Caki2 (cell line): ENCODE results near the gene SRSF4. TPM values are rescaled to one million over a fixed set of nuclear protein-coding genes. Genes with fewer than 3 reads are reported as not detected.
A peak's percentile ranks its signal among the peaks of the same experiment; 100 is the strongest.
"Not testable (repeated sequence)": the region's sequence is repeated elsewhere in the genome, so short reads cannot be mapped to it uniquely, and the experiment has no call there.

Experiments
- DNase-seq: peaks from one replicate; pipeline ENCODE4 v3.0.0-alpha.2; 2015; ENCODE audit warnings: low read depth
- in situ Hi-C: cut with HindIII; loops from 2 replicates; pipeline ENCODE4 v1.10.0; 2016; ENCODE audit warnings: low sequenced_read_pairs, low pct_unique_long_range_greater_than_20kb, mixed read lengths
- total RNA-seq: library from RNA; depleted of rRNA; stranded (reverse); fragments of >200 nt; shearing (Covaris generic); gene quantifications from 2 replicates; pipeline ENCODE4 v1.2.3, GENCODE V29; 2014; ENCODE audit warnings: low replicate concordance; rRNA removed

The SRSF4 gene
- 29.5 and 30.9 TPM in 2 replicates for total RNA-seq

DNA sequence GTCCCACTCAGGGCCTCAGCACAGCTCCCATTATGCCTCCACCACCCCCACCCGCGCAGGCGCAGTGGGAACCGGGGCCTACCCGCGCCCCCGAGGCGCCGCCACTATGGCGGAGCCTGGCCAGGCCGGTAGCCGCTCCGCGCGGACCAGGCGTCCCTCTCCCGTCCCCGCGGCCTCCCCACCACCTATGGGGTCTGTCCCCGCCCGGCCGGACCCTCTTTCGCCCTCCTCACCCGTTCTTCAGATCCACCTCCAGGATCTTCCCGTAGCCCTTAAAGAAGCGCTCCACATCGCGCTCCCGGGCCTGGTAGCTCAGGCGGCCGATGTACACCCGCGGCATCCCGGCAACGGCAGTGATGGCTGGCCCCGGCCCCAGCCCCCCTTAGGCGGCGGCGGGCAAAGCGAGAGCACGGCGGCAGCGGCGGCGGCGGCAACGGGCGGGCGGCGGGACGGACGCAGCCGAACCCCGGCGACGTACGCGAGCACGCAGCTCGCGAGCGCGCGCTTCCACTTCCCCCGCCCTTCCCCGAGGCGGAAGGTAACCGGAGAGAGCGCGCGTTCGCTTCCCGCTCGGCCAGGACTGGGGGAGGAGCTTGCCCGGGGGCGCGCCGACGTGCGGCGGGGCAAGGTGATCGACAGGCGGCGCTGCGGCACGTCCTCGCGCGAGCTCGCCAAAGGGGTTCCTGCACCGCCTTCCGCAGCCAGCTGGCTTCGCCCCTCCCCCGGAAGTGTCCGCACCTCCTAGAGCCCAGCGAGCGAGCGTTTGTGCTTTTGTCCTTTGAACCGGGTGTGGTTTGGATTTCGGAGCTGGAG lies at the start of gene SRSF4:
Gene SRSF4, minus strand, starts transcription at position 488 of the 813 bp plus-strand sequence. Its CDS starts 148 bp downstream, at position 340.
- peak; percentile 99 for DNase-seq
- in situ Hi-C loops = no loop called here

DNA sequence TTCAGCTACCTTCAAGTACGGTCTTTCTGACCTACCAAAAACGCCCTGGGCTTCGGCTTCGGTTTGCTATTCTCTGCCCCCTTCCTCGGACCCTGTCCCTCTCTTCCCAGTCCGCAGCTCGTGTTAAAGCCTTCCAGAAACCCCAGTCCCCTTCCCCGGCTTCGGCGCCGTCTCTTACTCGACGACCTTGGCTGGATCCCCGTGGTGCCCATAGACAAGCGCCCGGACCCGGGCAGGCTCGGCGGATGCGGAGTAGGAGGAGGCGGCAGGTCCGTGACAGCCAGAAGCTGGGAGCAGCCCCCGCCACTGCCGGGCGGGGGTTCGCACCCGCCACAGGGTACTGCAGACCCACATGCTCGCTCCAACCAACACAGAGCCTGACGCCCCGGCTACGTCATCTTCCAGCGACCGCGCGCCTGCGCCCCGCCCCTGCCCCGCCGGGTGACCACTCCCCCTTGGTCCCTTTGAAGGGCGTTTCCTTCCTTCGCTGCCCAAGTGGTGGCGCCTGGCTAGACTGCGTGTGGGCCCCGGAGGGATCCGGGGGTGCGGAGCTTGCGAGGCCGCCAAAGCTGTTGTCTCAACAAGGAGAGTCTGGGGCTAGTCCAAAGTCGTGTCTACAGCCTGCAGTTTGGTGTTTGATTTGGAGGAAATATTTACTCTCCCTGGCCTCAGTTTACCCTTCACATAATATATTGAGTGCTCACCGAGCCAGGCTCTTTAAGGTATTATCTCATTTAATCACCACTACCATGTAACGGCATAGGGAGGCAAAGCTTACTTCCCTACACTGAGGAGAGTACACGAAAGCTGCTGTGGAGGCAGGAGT lies 49.1 kb upstream of the SRSF4 start, which contains the start of gene MECR:
Gene MECR, minus strand, starts transcription at position 382 of the 826 bp plus-strand sequence. Its CDS starts 28 bp downstream, at position 354.
- in situ Hi-C loops = loop anchor here (25.0 kb wide), 1 partner anchor 132 kb away; no protein-coding TSS in a partner anchor
- peak; percentile 83 for DNase-seq

DNA sequence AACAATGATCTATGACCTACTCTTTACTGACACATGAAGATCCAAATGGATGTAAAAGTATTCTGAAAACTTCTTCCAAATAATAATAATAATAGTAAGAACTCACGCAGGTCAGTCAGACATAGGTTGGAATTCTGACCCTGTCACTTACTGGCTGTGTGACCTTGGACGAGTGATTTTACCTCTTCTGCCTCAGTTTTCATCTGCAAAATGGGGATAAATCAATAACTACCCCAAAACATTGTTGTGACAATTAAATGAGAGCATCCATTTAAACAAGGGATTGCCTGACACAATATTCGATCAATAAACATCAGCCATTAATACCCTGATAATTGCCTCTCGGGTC lies 48.5 kb upstream of the SRSF4 start:
- in situ Hi-C loops = loop anchor here (25.0 kb wide), 1 partner anchor 132 kb away; no protein-coding TSS in a partner anchor
- peak; percentile 4 for DNase-seq

DNA sequence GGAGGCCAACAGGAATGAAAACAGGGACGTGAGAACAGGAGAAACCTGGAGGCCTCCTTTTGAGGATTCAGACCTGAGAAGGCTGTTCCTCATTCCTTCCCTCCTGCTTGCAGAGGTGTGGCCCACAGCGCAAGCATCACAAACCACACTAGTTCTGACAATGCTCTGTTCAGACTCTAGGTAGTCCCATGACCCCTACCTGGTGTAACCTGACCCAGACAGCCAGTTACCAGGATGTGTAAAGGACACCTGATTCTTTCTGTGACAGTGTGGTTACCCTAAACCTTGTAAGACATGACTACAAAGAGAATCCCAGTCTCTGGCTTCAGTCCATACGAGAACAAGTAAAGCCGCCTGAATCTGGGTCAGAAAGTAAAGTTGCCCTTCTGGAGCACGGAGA lies 45.8 kb upstream of the SRSF4 start:
- in situ Hi-C loops = loop anchor here (25.0 kb wide), 1 partner anchor 135 kb away; no protein-coding TSS in a partner anchor
- DNase-seq = no peak

DNA sequence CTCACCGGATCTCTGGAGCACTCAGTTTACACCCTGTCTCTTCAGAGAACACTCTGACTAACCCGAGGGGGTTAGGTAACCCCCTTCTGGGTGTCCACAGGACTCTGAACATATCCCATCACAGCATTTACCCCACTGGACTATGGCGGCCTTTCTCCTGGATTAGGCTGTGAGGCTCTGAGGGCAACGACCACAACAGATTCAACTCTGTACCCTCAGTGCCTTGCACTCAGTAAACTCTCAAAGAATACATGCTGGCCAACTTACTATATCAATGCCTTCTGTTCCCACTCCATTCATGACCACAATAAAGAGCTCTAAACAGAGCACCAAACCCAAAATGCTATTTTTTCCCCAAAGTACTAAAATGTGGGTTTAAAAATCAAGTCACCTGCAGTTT lies 43.7 kb upstream of the SRSF4 start:
- DNase-seq = no peak
- in situ Hi-C loops = loop anchor here (25.0 kb wide), 1 partner anchor 137 kb away; no protein-coding TSS in a partner anchor

DNA sequence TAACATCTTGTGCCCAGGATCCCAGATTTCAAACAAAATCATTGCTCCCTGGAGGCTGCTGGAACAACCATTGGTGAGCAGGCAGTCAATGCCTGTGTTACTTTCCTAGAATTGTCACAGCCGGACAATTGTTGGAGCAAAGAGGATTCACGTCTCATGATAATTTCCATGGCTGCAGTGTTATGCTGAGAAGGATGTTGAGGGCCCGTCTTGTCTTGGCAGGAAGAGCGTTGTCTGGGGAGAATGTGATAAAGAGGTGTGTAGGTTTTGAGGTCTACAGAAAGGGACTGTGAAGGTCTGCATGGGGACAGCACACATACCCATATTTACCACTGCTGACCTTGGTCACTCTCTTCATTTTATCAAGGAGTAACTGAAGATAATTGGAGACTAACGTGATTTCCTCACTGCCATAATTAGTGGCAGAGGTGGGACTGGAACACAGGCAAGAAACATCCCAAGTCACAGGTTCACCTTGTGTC lies 42.7 kb upstream of the SRSF4 start:
- in situ Hi-C loops = no loop called here
- no peak for DNase-seq

DNA sequence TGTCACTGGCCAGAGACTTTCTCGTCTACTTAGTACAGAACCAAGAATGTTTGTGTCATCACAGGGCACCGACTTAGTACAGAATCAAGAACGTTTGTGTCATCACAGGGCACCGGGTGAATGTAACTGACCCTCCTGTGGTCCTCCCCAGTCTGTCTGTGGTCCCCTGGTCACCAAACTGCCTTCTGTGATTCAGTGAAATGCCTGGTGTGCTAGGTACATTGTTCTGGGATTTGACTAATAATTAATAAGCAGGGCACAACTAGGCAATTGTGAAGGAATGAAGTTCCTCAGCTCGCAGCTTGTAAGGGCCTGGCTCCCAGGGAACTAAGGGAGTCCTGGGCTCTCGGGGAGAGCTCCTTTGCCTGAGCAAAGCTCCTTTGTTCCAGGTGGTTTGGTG lies 41.8 kb upstream of the SRSF4 start:
- no peak for DNase-seq
- in situ Hi-C loops = no loop called here

DNA sequence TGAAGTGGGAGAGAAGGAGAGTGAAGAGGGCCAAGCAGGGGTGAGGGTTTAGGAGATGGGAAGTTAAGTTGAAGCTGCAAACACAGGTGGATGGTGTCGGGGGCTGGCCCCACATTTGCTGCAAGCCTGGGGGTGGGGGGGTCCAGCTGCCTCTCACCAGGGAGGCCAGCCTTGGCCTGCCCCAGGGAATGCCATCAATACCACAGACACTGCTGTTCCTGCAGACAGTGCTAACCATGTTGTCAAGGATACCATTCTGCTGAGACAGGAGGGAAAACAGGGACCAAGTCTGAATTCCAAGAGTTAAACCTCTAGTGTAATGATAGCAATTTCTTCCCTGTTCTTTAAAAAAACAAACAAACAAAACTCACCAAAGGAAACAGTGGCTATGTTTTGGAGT lies 41.0 kb upstream of the SRSF4 start:
- DNase-seq = no peak
- in situ Hi-C loops = no loop called here

DNA sequence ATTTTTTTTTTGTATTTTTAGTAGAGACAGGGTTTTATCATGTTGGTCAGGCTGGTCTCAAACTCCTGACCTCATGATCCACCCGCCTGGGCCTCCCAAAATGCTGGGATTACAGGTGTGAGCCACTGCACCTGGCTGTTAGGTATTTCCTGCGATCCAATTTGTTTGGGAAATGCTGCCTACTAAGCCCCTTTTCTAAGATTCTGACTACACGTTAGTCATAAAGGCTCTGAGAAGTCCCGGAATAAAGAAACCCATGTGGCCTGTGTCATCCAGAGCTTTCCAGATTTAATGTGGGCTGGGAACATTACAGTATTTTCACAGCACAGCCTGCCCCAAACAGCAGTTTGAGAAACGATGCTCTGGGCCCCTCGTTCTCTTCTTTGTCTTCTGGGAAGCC lies 40.6 kb upstream of the SRSF4 start:
- in situ Hi-C loops, DNase-seq: not testable (repeated sequence)

DNA sequence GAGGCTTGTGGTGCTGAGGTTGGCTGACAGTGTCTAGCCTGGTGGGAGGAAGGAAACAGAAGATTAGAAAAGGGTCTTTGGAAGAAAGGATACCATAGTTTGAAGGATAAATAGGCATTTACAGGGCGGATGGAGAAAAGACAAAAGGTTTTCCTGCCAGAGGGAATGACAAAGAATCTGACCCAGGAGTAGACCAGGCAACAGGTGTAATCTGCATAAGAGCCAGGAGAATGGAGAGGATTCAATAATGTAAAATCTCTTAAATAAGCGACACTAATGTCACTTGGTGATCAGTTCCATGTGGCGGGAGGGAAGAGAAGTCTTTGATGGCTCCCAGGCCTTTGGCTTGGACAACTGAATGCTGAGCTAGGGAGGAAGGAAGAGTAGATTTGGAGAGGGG lies 39.6 kb upstream of the SRSF4 start:
- in situ Hi-C loops = no loop called here
- DNase-seq = no peak

DNA sequence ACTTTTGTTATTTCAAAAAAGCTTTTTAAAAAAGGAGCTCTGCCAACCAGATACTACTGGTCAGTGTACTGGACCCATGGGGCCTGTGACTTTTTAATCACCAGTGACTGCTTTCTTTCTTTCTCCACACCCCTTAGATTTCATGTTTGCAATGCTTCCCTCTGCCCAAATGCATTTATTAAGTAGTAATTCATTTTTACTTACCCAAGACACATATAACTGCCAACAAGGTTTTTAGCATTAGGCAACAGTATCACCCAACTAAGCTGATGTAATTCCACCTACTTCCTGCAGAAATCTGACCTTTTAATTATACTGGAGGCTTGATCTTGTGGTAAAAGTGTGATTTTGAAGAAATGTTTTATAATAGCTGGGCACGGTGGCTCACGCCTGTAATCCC lies 36.5 kb upstream of the SRSF4 start:
- in situ Hi-C loops = no loop called here
- DNase-seq = no peak

DNA sequence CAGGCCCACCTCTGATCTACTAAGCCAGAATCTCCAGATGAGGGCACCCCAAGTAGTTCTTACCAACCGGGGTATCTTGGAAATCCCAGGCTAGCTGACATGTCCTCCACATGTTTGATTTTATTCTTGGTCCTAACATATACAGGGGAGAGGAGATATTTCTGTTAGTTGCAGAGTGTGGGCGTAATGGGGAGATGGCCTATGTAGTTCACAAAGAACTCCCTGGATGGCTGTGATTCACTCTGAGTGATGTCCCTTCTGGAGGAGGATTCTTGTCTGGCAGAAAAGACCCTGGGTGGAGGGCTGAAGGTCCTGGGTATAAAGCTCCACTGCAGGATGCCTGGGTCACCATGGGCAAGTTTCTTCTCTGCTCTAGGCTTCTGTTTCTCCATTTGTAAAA lies 35.9 kb upstream of the SRSF4 start:
- in situ Hi-C loops = no loop called here

DNA sequence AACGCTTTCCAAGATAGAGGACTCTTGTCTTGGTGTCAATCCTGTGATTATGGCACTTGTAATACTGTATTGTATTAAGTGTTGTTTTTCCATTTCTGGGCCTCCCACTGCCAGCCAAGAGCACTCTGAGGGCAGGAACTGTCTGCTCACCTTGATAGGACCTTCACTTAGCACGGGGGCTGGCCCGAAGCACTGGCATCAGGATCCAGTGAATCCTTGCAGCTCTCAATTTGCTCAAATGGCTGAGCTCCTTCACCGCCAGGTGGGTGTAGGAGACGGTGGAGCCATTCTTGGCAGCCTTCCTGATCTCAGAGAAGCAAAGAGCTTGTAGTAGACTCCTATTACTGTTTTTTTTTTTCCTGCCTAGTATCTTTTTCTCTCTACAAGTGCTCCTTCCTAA lies 31.4 kb upstream of the SRSF4 start:
- no peak for DNase-seq
- in situ Hi-C loops = no loop called here

More for the DNA sequence above, 35.9 kb upstream of the SRSF4 start:
- no peak for DNase-seq

DNA sequence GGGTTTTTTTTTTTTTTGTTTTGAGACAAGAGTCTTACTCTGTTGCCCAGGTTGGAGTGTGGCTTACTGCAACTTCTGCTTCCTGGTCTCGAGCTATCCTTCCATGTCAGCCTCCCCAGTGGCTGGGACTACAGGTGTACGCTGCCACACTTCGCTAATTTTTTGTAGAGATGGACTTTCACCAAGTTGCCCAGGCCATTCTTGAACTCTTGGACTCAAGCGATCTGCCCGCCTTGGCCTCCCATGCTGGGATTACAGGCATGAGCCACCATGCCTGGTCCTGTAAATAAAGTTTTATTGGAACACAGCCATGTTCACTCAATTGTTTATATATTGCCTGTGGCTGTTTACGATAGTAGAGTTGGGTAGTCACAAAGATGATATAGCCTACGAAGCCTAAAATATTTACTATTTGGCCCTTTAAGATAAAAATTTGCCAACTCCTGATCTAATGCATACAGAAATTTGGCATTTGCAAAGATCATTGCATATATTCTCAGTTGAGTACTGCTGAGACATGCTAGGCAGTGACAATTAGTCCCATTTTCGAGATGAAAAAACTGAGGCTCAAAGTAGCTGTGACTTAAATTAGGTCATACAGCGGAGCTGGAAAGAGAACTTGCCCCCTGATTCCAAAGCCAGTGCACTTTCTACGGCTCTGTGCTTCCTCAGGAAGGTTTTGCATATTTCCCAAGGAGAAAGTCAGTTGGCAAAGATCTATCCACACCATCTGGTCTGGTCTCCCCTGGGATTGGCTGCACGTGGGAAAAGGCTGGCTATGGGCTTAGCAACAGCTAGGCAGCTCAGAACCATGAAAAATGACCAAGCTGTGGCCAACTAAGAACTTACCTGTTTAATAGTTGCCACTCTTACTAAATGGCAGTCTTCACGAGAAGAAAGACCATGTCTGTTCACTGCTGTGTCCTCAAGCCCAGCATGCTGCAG lies 29.7 kb upstream of the SRSF4 start:
- in situ Hi-C loops = no loop called here
- no peak for DNase-seq

DNA sequence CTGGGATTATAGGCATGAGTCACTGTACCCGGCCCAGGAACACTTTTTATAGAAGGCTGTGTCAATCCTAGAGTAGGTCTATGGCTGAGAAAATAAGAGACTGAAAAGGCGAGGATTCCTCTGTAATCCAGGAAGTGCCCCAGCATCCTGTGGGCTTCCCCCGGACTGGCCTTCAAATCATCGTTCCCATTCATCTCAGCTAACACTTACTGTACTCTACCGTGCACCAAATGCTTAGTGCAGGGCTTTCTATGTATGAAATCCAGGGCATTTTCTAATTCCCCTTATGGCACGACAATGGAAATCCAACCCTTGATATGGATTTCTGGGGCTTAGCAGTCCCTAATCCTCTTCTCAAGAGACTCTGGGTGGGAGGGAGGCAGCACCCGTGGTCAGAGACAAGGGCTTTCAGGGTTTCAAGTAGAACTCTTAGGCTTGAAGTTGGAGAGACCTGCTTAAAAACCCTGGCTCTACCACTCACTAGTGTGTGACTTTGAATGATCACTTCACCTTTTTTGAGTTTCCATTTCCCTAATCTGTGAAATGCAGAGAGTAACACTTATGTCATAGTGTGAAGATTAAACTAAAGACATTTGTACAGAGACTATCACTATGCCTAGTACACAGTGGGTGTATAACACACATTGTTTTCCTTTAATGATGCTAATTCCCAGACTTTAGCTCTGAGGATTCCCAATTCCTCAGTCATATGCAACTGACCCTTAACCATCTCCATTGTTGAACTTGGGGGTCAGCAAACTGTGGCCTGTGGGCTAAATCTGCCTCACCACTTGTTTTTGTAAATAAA lies 28.8 kb upstream of the SRSF4 start:
- in situ Hi-C loops = no loop called here
- DNase-seq = no peak

DNA sequence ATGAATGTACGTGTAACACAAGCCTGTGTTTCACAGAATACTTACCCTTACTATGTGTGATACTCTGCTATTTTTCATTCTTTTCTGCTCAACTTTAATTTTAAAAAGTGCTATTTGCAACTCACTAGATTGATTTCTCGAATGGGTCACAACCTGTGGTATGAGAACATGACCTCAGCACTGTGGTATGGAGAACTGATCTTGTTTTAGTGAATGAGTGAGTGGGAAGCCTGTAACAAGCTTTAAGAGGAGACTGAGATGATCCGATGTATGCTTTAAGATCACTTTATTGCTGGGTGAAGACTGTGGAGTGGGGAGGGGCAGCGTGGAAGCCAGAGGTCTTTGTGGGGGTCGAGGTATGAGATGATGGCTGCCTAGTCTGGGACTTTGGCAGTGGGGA lies 27.5 kb upstream of the SRSF4 start:
- DNase-seq = no peak
- in situ Hi-C loops = no loop called here

DNA sequence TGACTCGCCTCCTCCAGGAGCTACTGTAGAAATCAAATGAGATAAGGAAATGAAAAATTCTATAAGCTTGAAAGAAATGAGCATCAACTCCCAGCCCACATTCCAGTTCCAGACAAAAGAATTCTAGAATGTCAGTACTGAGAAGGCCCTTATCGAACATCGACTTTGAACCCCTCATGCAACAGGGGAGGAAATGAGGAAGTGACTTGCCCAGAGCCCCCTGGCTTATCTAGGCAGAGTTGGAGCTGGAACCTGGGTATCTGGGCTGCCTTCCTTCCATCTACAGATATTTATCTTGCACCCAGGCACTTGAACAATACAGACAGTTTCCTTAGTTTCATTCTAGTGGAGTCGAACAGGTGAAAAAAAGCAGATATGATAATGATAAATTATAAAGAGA lies 26.7 kb upstream of the SRSF4 start:
- DNase-seq = no peak
- in situ Hi-C loops = no loop called here
